Fibroblast of skin of left biceps (primary cell): ENCODE measurements around the gene ADRA2B.
"Not testable (repeated sequence)": the region's sequence is repeated elsewhere in the genome, so short reads cannot be mapped to it uniquely, and the experiment has no call there.

Source experiments
- DNase-seq, 2 experiments: peaks; one replicate each; pipeline ENCODE4 v3.0.0-alpha.2; 2013; ENCODE audit warnings: low read depth in 2 of 2

ADRA2B gene

GRCh38 chr2:96116424-96116878, at the start of gene ADRA2B:
ADRA2B (minus strand) TSS chr2:96116571; CDS start chr2:96116149, 422 bp downstream.
- no peak for DNase-seq

DNA sequence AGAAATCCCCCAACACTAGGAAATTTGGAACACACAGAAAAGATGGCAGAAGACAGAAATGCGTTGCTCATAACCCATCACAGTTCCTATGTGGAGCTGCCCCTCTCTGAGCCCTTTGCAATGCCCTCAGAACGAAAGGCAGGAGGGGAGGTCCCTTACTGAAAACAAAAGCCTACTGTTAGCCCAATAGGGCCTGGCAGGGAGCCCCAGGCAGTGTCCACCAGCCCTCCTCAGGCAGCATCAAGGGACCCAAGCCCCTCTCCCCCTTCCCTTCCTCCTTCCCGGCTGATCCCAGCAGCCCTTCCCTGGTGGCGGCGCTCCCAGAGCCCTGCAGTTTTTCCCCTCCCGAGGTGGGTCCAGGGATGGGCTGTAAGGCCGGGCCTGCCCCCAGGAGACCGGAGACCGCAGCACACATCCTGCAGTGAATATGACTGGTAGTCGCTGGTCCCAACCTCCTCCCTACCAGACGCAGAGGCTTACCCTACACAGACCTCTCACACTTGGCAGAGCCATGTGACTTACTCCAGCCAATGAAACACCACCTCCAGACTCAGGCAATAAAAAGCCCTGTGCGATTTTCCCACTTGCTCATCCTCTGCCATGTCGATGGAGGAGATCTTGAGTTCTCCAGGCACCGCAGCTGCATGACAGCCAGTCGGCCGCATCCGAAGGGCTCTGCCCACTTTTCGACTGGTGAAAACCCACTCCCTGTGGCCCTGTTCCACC, 48.3 kb upstream of the ADRA2B start:
- no peak for DNase-seq

GRCh38 chr2:96163768-96164429, 47.5 kb upstream of the ADRA2B start:
- no peak for DNase-seq

DNA sequence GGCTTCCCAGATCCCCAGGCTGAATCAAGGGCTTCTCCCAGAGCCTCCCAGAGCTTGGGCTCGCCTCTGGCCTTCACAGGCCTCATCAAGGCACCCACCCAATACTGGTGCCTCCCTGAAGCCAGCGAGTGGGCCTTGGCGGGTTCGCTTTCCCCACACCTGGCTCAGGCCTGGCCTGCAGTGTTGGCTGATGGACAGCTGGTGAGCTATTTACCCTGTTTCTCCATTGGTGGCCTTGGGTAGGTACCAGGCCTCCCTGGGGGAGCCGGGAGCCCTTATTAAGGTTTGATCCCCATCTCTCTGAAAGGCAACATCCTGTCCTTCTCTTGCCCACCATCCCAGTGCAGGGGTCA, 47.0 kb upstream of the ADRA2B start:
- no peak for DNase-seq

DNA sequence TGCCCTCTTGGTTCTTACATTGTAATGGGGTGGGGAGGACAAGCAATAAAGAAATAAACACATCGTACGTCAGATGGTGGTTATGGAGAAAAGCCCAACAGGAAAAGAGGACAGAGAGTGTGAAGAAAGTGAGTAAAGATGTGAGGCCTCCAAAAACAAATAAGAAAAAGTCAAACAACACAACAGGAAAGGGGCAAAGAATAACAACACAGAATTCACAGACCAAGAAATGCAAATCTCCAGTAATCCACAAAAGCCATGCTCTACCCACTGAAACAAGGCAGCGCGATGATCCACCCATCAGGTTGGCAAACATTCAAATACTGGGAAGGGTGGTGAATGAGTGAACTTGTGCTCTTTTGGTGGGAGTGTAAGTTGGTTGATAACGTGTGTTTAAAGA, 45.5 kb upstream of the ADRA2B start:
- no peak for DNase-seq

DNA sequence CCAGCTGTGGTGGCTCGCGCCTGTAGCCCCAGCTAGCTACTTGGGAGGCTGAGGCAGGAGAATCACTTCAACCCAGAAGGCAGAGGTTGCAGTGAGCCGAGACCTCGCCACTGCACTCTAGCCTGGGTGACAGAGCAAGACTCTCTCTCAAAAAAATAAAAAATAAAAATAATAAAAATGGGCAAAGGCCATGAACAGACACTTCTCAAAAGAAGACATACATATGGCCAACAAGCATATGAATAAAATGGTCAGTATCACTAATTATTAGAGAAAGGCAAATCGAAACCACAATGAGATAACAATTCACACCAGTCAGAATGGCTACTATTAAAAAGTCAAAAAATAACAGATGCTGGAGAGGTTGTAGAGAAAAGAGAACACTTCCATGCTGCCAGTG, 44.0 kb upstream of the ADRA2B start:
- not testable (repeated sequence) for DNase-seq

DNA sequence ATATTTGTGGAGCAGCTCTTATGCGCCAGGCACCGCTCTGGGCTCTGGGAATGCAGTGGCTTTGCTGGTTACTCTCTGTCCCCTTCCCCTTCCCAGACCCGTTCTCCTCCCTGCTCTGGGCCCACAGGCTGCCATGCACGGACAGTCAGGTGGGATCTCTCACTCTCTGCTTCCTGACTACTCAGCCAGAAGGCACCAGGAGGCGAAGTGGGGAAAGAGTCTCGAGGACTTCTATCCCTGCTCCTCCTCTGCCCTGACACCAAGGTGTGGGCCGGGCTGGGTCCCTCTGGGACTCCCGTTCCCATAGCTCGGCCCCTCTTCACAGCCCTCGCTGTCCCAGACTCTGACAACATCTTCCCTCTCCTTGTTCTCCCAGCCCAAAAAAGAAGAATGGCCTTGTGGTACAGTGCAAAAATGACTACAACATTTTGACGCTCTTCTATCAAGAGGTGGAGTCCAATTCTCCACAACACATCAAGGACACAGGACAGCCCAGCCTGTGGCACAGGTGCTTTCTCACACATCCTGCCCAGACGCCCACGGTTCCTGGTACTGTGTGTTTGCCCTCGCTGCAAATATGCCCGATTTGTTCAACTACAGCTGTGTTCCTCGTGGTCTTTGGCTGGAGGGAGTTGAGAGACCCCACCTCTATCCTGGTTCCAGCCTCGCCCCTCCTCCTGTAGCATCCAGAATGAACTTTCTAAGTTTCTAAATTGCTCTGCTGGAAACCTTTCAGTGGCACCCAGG, 42.9 kb upstream of the ADRA2B start:
- no peak for DNase-seq

GRCh38 chr2:96158554-96158940, 42.2 kb upstream of the ADRA2B start:
- DNase-seq = no peak

DNA sequence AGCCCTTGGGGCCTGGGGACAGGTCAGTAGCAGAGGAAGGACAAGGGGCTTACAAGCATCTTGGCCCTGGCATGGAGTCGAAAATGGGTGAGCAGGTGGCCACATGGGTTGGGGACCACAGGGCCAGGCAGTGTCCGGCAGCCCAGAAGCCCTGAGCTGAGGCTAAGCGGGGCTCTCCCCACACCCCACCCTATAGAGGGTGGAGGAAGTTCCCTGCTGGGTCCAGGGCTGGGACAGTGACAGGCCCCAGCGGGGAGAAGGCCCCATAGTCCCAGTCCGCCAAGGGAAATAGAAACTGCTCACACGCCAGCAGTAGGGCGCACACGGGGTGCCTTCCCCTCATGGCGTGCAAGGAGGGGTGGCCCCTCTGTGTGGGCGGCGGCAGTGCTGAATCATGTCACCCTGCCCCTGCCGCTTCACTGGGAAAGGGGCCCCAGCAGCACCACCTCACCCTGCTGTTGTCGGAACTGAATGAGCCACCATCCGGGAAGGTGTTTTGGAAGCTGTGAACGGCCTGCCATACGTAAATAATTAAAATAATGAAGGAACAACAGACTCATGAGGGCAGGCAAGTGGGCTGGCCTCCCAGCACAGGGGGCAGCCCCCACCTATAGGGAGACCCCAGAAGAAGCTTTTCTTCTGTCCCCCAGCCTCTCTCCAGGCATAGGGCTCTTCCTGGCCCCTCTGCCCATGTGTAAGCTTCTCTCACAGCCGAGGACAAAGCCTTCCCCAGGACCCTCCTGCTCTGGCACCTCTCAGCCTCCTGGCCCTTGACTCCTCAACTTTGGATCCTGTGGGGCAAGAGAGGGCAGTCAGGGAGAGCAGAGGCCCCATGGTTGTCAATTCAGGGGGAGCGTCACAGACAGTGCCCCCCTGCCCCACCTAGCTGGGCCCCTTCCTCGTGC, 41.5 kb upstream of the ADRA2B start:
- no peak for DNase-seq

GRCh38 chr2:96156926-96157648, 40.7 kb upstream of the ADRA2B start:
- DNase-seq = no peak

DNA sequence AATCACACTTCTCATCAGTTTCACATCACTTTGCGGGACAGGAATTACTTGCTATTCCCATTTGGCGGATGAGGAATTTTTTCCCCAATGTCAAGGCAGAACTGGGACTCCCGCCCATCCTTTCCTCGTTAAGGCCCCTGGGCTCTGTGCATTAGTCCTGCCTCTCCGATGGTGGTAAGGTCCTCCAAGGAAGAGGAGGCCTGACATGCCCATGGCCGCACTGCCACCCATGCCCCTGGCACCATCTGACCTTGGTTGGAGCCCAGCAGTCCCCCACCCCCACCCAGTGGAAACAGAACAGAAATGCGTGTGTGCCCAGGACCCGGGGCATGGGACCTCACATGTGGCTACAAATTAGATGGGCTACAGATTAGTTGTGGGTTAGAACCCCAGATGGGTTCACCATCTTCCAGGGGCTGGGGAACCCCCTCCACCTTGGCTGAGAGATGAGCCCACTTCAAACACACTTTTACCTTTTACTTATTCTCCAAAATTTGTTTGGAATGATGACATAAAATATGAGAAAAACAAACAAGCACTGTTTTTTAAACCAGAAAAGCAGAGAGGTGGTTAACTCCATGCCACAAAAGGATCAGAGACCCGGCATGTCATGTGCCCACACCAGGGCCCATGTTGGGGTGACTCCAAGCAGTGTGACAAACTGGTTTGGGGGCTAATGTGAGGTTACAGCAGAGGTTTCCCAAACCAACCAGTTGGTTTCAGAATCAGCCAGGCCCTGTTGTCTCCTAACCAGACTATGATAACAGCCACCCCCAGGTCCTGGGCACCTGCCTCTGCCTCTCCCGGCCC, 39.8 kb upstream of the ADRA2B start:
- no peak for DNase-seq

GRCh38 chr2:96154506-96155380, 38.4 kb upstream of the ADRA2B start:
- DNase-seq = no peak

DNA sequence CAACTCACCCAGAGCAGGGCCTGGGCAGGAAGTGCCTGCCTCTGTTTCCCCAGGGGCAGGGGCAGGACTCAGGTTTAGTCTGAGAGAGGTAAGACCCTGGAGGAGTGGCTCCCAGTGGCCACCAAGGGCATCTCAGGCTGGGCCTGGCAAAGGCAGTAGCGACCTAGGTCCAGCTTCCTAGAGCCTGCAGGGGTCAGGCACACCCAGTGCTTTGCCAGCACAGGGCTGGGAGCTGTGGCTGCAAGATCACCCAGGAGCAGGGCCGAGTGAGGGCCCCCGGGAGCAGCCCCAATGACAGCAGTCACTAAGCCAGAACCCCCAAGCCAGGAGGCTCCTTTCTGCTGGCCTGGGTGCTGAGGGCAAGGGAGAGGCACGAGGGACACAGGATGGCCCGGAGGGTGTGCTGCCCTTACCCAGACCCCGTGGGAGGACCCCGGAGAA, 37.6 kb upstream of the ADRA2B start:
- DNase-seq = no peak

- no peak for DNase-seq
Observed at GRCh38 chr2:96153291-96153713, 36.9 kb upstream of the ADRA2B start.

- DNase-seq = no peak
Observed at GRCh38 chr2:96152304-96153161, 36.2 kb upstream of the ADRA2B start.

DNA sequence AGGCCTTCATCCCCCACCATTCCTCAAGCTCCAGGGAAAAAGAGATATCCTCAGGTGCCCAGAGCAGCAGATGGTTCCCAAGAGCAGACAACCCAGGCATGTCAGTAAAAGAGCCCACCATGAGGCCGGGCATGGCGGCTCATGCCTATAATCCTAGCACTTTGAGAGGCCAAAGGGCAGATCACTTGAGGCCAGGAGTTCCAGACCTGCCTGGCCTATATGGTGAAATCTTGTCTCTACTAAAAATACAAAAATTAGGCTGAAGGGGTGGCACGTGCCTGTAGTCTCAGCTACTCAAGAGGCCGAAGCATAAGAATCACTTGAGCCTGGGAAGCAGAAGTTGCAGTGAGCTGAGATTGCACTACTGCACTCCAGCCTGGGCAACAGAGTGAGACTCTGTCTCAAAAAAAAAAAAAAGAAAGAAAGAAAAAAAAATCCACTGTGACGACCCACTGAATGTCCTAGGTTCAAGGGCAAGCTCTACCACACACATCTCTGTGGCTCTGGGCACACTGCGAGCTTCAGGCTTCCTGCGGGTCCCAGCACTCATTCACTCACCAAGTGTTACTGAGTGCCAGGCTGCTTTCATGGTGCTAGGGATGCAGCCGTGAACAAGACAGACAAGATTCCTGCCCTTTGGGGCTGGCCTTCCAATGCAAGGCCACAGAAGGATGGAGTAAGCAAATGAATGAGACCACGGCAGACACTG, 35.4 kb upstream of the ADRA2B start:
- DNase-seq = no peak

DNA sequence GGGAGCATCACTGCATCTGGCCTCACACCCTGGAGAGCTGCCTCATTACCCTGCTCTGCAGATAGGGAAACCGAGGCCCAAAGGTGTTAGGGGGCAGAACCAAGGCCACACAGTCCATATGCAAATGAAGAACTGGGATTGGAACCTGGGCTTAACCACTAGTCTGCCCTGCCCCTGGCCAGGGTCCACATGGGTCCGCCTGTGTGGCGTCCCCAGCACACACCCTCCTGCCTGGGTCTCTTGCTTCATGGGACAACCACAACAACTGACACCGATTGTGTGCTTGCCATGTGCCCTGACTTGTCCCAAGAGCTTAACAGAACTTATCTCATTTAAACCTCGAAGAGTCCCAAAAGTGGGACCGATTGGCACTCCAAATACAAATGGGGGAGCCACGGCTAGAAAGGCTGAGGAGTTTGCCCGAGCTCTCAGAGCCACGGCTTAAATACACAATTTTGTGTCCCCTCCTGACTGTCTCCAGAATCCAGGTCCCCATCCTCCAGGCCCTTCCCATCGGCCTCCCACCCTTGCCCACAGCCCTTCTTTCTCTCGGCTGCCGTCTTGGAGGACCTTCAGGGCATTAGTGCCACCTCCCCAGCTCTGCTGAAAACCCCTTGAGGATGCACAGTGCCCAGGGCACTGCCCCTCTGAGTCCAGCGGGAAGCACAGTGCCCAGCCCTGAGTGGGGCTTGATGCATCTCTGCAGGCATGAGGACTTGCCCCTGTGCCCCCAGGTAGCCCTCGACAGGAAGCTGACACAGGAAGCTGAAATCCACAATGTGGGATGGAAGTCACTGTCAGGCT, 34.6 kb upstream of the ADRA2B start:
- no peak for DNase-seq
